RWPE1 (cell line): ENCODE measurements around the gene THOC2.
"Not testable (repeated sequence)": the region's sequence is repeated elsewhere in the genome, so short reads cannot be mapped to it uniquely, and the experiment has no call there.

Experiments used
- CTCF ChIA-PET: fragments of 350-600 bp; sonication (Branson Sonifier 250); formaldehyde crosslinking; extraction: SDS; loops from one replicate; lab custom pipeline; 2021; lab: Yijun Ruan, JAX
- POLR2A ChIA-PET: fragments of 400-600 bp; formaldehyde crosslinking; extraction: SDS; loops from one replicate; lab custom pipeline; 2020; ENCODE audit warnings: antibody characterized with exemption; ENCODE audit not compliant: low non-redundant PET; lab: Yijun Ruan, JAX
- DNase-seq: peaks from one replicate; pipeline ENCODE4 v3.0.0; 2012; ENCODE audit warnings: low spot score
- H3K27ac ChIP-seq: fragments of 450-650 bp; 2 replicates; pipeline ENCODE4 v1.5.1; 2017
- CTCF ChIP-seq: fragments of 450-650 bp; conservative IDR thresholded peaks from 2 replicates; pipeline ENCODE4 v1.5.1; 2017; ENCODE audit warnings: low read depth, mild to moderate bottlenecking

Gene THOC2

GRCh38 chrX:123675154-123675553 lies 57.7 kb downstream of the THOC2 start:
- TF ChIP-seq CTCF: no peak
- CTCF ChIA-PET: no interaction called here
- POLR2A ChIA-PET: no interaction called here
- no peak for DNase-seq
- H3K27ac ChIP-seq: no peak overlapping the region

GRCh38 chrX:123673813-123674212 lies 59.0 kb downstream of the THOC2 start:
- CTCF ChIA-PET: no interaction called here
- POLR2A ChIA-PET: no interaction called here
- no peak overlapping the region for H3K27ac ChIP-seq
- no peak for TF ChIP-seq CTCF
- DNase-seq: no peak

GRCh38 chrX:123665197-123665596 lies 67.7 kb downstream of the THOC2 start:
- peak; percentile 34 for DNase-seq
- CTCF ChIA-PET: interaction anchor here (0.5 kb wide), 1 partner anchor 40 kb away, joined by 4 read pairs; no protein-coding TSS in a partner anchor
- no peak for TF ChIP-seq CTCF
- H3K27ac ChIP-seq: no peak overlapping the region
- POLR2A ChIA-PET: no interaction called here

- H3K27ac ChIP-seq, POLR2A ChIA-PET: not testable (repeated sequence)
- CTCF ChIA-PET: interaction anchor here (0.5 kb wide), 1 partner anchor 40 kb away, joined by 4 read pairs; no protein-coding TSS in a partner anchor
These were observed 68.2 kb downstream of the THOC2 start for GRCh38 chrX:123664467-123665167.

GRCh38 chrX:123663720-123664119 lies 69.1 kb downstream of the THOC2 start:
- DNase-seq, H3K27ac ChIP-seq, CTCF ChIA-PET, POLR2A ChIA-PET: not testable (repeated sequence)

More at GRCh38 chrX:123664467-123665167, 68.2 kb downstream of the THOC2 start:
- not testable (repeated sequence) for DNase-seq

GRCh38 chrX:123656507-123656906 lies 76.3 kb downstream of the THOC2 start:
- H3K27ac ChIP-seq, CTCF ChIA-PET, POLR2A ChIA-PET, DNase-seq: not testable (repeated sequence)

GRCh38 chrX:123648811-123649181 lies 84.1 kb downstream of the THOC2 start:
- CTCF ChIA-PET, POLR2A ChIA-PET, H3K27ac ChIP-seq, DNase-seq: not testable (repeated sequence)

GRCh38 chrX:123648028-123648810 lies 84.6 kb downstream of the THOC2 start:
- DNase-seq: no peak
- ChIA-PET CTCF (interaction anchor here (0.6 kb wide), 2 partner anchors 178 to 189 kb away, joined by 3 read pairs; no protein-coding TSS in a partner anchor), POLR2A (no interaction called here)
- TF ChIP-seq CTCF: no peak
- no peak overlapping the region for H3K27ac ChIP-seq
